ENCODE data around the gene PDS5A.
"Not testable (repeated sequence)": the region's sequence is repeated elsewhere in the genome, so short reads cannot be mapped to it uniquely, and the experiment has no call there.

Gene PDS5A

GRCh38 chr4:39840516-39840915, 137.2 kb downstream of the PDS5A start:
- in situ Hi-C loops (cut with MboI; ENCODE audit: low sequenced_read_pairs) = not testable (repeated sequence)

- in situ Hi-C loops (cut with MboI; ENCODE audit: low sequenced_read_pairs) = no loop called here
Observed at GRCh38 chr4:39840027-39840426, 137.7 kb downstream of the PDS5A start.

- in situ Hi-C loops (cut with MboI; ENCODE audit: low sequenced_read_pairs) = not testable (repeated sequence)
Observed at GRCh38 chr4:39838431-39838830, 139.3 kb downstream of the PDS5A start.

GRCh38 chr4:39834269-39834668, 143.4 kb downstream of the PDS5A start:
- in situ Hi-C loops (cut with MboI; ENCODE audit: low sequenced_read_pairs) = no loop called here

- in situ Hi-C loops (cut with MboI; ENCODE audit: low sequenced_read_pairs) = no loop called here
Observed at GRCh38 chr4:39825741-39826231, 151.9 kb downstream of the PDS5A start.

GRCh38 chr4:39825090-39825489, 152.6 kb downstream of the PDS5A start:
- in situ Hi-C loops (cut with MboI; ENCODE audit: low sequenced_read_pairs) = no loop called here

- in situ Hi-C loops (cut with MboI; ENCODE audit: low sequenced_read_pairs) = no loop called here
Observed at GRCh38 chr4:39823191-39823590, 154.5 kb downstream of the PDS5A start.

- in situ Hi-C loops (cut with MboI; ENCODE audit: low sequenced_read_pairs) = no loop called here
Observed at GRCh38 chr4:39822662-39823061, 155.0 kb downstream of the PDS5A start.

GRCh38 chr4:39821951-39822350, 155.8 kb downstream of the PDS5A start:
- in situ Hi-C loops (cut with MboI; ENCODE audit: low sequenced_read_pairs) = no loop called here

- in situ Hi-C loops (cut with MboI; ENCODE audit: low sequenced_read_pairs) = no loop called here
Observed at GRCh38 chr4:39820186-39820585, 157.5 kb downstream of the PDS5A start.

GRCh38 chr4:39818646-39819045, 159.1 kb downstream of the PDS5A start:
- in situ Hi-C loops (cut with MboI; ENCODE audit: low sequenced_read_pairs) = no loop called here

GRCh38 chr4:39814403-39815185, 163.1 kb downstream of the PDS5A start:
- in situ Hi-C loops (cut with MboI; ENCODE audit: low sequenced_read_pairs) = no loop called here

- in situ Hi-C loops (cut with MboI; ENCODE audit: low sequenced_read_pairs) = not testable (repeated sequence)
Observed at GRCh38 chr4:39813761-39814160, 163.9 kb downstream of the PDS5A start.

GRCh38 chr4:39813033-39813432, 164.7 kb downstream of the PDS5A start:
- in situ Hi-C loops (cut with MboI; ENCODE audit: low sequenced_read_pairs) = not testable (repeated sequence)

GRCh38 chr4:39812500-39812899, 165.2 kb downstream of the PDS5A start:
- in situ Hi-C loops (cut with MboI; ENCODE audit: low sequenced_read_pairs) = no loop called here

GRCh38 chr4:39808231-39808749, 169.4 kb downstream of the PDS5A start:
- in situ Hi-C loops (cut with MboI; ENCODE audit: low sequenced_read_pairs) = no loop called here

- in situ Hi-C loops (cut with MboI; ENCODE audit: low sequenced_read_pairs) = no loop called here
Observed at GRCh38 chr4:39802005-39802404, 175.7 kb downstream of the PDS5A start.

GRCh38 chr4:39792976-39793375, 184.7 kb downstream of the PDS5A start:
- in situ Hi-C loops (cut with MboI; ENCODE audit: low sequenced_read_pairs) = not testable (repeated sequence)

- in situ Hi-C loops (cut with MboI; ENCODE audit: low sequenced_read_pairs) = no loop called here
Observed at GRCh38 chr4:39792529-39792928, 185.2 kb downstream of the PDS5A start.

- in situ Hi-C loops (cut with MboI; ENCODE audit: low sequenced_read_pairs) = no loop called here
Observed at GRCh38 chr4:39792128-39792527, 185.6 kb downstream of the PDS5A start.

GRCh38 chr4:39786838-39787237, 190.9 kb downstream of the PDS5A start:
- in situ Hi-C loops (cut with MboI; ENCODE audit: low sequenced_read_pairs) = no loop called here

- in situ Hi-C loops (cut with MboI; ENCODE audit: low sequenced_read_pairs) = no loop called here
Observed at GRCh38 chr4:39785083-39785482, 192.6 kb downstream of the PDS5A start.
